T-cell (primary cell): Measurements from ENCODE around the gene DCDC2. TPM values are rescaled to one million over a fixed set of nuclear protein-coding genes. Genes with fewer than 3 reads are reported as not detected.

Source experiments
- ATAC-seq, 4 experiments: fragments of 200-7000 bp in 3 of 4; fragments of 150-1000 bp in 1 of 4; cut with Tn5 transposase; replicated peaks in 1 of 4; 1 replicate in 3 of 4; 2 replicates in 1 of 4; pipeline ENCODE4 v1.10.0; 2021; ENCODE audit warnings: moderate library complexity in 3 of 4, mild to moderate bottlenecking in 2 of 4, moderate number of reproducible peaks in 1 of 4
- CTCF ChIA-PET, 2 donors: fragments of 300-600 bp; sonication (Branson Sonifier 250); formaldehyde crosslinking; loops; one replicate each; lab custom pipeline; 2022; ENCODE audit warnings: antibody characterized with exemption in 2 of 2; lab: Charles Lee
- POLR2A ChIA-PET, 2 donors: fragments of 300-600 bp; sonication (Branson Sonifier 250); formaldehyde crosslinking; loops; one replicate each; lab custom pipeline; 2022; ENCODE audit warnings: antibody characterized with exemption in 2 of 2; lab: Charles Lee
- DNase-seq, 35 experiments: peaks; one replicate each; pipeline versions ENCODE4 v3.0.0 to v3.0.0-alpha.2; 2013 to 2023
- H3K27ac ChIP-seq: one replicate; pipeline ENCODE4 v1.5.1; 2013; ENCODE audit warnings: low read length
- H3K27me3 ChIP-seq, 2 experiments: replicated peaks in 1 of 2; 1 replicate in 1 of 2; 2 replicates in 1 of 2; pipeline versions ENCODE4 v1.6.1 to v1.7.0; 2013; ENCODE audit warnings: low read length in 1 of 2, mixed read lengths in 1 of 2; ENCODE audit not compliant: control insufficient read depth in 2 of 2, insufficient read depth in 2 of 2; ENCODE audit errors: extremely low read depth in 1 of 2
- H3K36me3 ChIP-seq, 2 donors: 1 replicate in 1 of 2; 2 replicates in 1 of 2; pipeline versions ENCODE4 v1.6.1 to v1.7.0; 2013; ENCODE audit warnings: low read length in 1 of 2; ENCODE audit not compliant: control insufficient read depth in 2 of 2, insufficient read depth in 1 of 2; ENCODE audit errors: extremely low read depth in 1 of 2
- H3K4me1 ChIP-seq, 2 experiments: 1 replicate in 1 of 2; 2 replicates in 1 of 2; pipeline versions ENCODE4 v1.6.1 to v1.7.0; 2013; ENCODE audit warnings: low read length in 2 of 2, mixed read lengths in 1 of 2; ENCODE audit not compliant: insufficient read depth in 2 of 2, control insufficient read depth in 1 of 2; ENCODE audit errors: extremely low read depth in 1 of 2
- H3K4me3 ChIP-seq, 2 donors: 1 replicate in 1 of 2; 2 replicates in 1 of 2; pipeline versions ENCODE4 v1.5.1 to v1.7.0; 2013; ENCODE audit warnings: mild to moderate bottlenecking in 2 of 2, low read length in 1 of 2, moderate library complexity in 1 of 2; ENCODE audit not compliant: control insufficient read depth in 1 of 2; ENCODE audit errors: extremely low read depth in 1 of 2
- H3K9me3 ChIP-seq: 2 replicates; pipeline ENCODE4 v1.7.0; 2013
- H3K27ac Mint-ChIP-seq, 2 donors: one replicate each; pipeline ENCODE4 v1.8.0; 2020 to 2021; ENCODE audit warnings: mild to moderate bottlenecking in 2 of 2, mixed read lengths in 2 of 2
- H3K27me3 Mint-ChIP-seq, 2 donors: one replicate each; pipeline ENCODE4 v1.8.0; 2021 to 2022; ENCODE audit warnings: mixed read lengths in 2 of 2
- H3K36me3 Mint-ChIP-seq: one replicate; pipeline ENCODE4 v1.8.0; 2021; ENCODE audit warnings: mixed read lengths
- H3K4me1 Mint-ChIP-seq, 3 donors: one replicate each; pipeline ENCODE4 v1.8.0; 2020 to 2022; ENCODE audit warnings: mixed read lengths in 3 of 3, mild to moderate bottlenecking in 1 of 3
- H3K4me3 Mint-ChIP-seq, 3 donors: one replicate each; pipeline ENCODE4 v1.8.0; 2020 to 2022; ENCODE audit warnings: mild to moderate bottlenecking in 3 of 3, mixed read lengths in 3 of 3, moderate library complexity in 3 of 3
- H3K9me3 Mint-ChIP-seq, 3 donors: one replicate each; pipeline ENCODE4 v1.8.0; 2020 to 2022; ENCODE audit warnings: mixed read lengths in 3 of 3
- whole genome bisulfite sequencing: methylation state at CpG from one replicate; pipeline ENCODE4 v1.1.5; 2013; ENCODE audit warnings: missing lambda C conversion rate; ENCODE audit not compliant: insufficient coverage; 5-methylcytosine and 5-hydroxymethylcytosine counted together
- total RNA-seq, 35 experiments: library from RNA in 6 of 35; stranded (reverse) in 6 of 35; fragments of 120-200 nt in 1 of 35; gene quantifications; one replicate each; pipeline versions ENCODE4 v1.2.1 to v1.2.4 and lab custom pipeline; 2013 to 2026

Gene DCDC2
- total RNA-seq, 5 donors from 2014 or later (not counting 1 experiment from before 2014, with no cell fraction given): 0.09 to 0.58 (median 0.13) TPM; not detected in 1

DNA sequence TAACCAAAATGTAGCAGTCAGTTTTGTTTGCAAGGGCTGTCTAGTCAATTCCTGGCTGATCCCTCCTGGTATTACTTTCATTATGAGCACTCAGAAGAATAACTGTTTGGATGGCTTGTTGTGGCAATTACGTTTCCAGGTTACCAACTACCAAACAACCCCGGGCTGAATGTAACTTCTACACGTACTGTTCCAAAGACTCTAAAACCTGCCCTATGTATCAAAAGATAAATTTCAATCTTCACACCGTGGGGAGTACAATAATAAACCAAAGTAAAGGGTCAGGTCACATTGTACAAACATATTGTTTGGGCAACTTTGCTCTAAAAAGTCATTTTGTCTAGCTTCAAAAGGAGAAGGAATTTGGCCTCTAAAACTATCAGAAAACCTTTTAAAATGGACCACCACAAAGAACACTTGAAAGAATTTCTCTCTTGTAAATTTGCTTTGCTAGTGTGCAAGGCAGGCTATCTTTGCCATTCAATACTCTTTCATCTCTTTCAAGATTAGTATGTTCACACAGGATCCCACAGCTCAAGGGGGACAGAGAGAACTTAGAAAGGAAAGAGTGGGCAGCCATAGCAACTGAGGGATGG is 27.6 kb downstream of the DCDC2 start:
- ATAC-seq (no peak), DNase-seq (no peak)
- CTCF ChIA-PET: no interaction called here
- Histone ChIP-seq H3K4me1 (no peaks in the 10 kb centered on the region), H3K9me3 (no peaks in the 10 kb centered on the region), H3K4me3 (no peak overlapping the region), H3K36me3 (no peaks in the 10 kb centered on the region), H3K27ac (no peak overlapping the region), H3K27me3 (no peaks in the 10 kb centered on the region)
- Mint-ChIP-seq H3K4me3 (no peak overlapping the region), H3K27ac (no peak overlapping the region), H3K27me3 (peaks cover 5 to 20% of the 10 kb centered on the region in 2 donors), H3K36me3 (no peaks in the 10 kb centered on the region), H3K9me3 (no peaks in the 10 kb centered on the region), H3K4me1 (no peaks in the 10 kb centered on the region)
- POLR2A ChIA-PET: no interaction called here
- 60% methylated on average over 1 of the region's 4 CpGs for WGBS

DNA sequence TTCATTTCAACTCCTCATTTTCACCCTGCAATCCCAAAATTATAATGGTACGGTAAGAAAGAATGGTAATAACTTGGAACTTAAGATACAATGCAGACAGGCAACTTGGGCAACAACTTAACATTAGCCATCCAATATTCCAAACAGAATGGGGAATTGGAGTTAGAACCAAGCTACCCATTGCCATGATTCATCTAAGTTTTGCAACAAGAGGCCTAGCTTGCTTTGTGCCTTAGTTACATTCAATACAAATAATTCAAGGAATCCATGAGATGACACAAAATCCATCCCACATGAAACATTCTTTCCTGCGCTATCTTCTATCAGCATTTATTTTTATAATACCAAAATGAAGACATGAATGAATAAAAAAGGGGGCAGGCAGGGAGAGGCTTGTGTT is 28.4 kb downstream of the DCDC2 start:
- no CpG with 5 or more reads among the region's 2 CpGs for whole genome bisulfite sequencing

DNA sequence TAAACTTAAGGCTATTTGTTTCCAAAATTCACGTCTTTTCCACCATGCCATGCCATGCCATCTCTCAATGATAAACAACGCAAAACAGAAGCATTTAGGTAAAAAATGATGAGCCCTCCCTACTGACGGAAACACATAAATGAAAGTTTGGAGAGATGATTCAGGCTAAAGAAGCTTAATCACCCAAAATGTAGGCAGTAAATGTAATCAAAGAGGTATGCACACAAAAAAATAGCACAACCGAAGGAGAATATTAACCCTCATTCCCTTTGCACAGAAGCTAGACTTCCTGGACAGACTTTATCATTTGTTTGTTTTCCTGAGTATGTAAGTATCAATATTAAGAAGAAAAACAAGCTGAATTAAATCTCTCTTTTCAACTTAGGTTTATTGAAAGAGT is 28.8 kb downstream of the DCDC2 start:
- ATAC-seq: no peak
- no peaks in the 10 kb centered on the region for H3K9me3 Mint-ChIP-seq

More for the DNA sequence above, 28.4 kb downstream of the DCDC2 start:
- Histone ChIP-seq H3K27ac (no peak overlapping the region), H3K36me3 (no peaks in the 10 kb centered on the region), H3K4me3 (no peak overlapping the region), H3K4me1 (no peaks in the 10 kb centered on the region), H3K9me3 (no peaks in the 10 kb centered on the region), H3K27me3 (no peaks in the 10 kb centered on the region)
- ATAC-seq (no peak), DNase-seq (no peak)
- Mint-ChIP-seq H3K36me3 (no peaks in the 10 kb centered on the region), H3K4me1 (no peaks in the 10 kb centered on the region), H3K27me3 (peaks cover 5 to 25% of the 10 kb centered on the region in 2 donors), H3K27ac (no peak overlapping the region), H3K4me3 (no peak overlapping the region), H3K9me3 (no peaks in the 10 kb centered on the region)
- ChIA-PET CTCF (no interaction called here), POLR2A (no interaction called here)

DNA sequence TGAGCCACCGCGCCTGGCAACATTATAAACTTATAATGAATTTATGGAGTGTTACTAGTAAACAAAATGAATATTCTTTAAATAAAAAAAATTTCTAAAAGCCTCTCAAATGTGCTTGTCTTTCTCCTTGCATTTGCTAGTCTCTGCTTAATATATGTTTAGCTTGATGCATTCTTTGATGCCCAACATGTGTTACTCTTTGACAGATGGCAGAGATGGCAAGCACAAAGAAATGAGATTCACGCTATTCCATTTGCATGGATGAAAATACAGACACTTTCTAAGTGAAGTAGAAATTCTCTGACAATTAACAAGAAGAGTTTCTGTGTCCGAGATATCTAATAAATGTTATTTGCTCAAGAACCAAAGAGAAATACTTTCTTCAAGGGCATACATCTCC is 30.1 kb downstream of the DCDC2 start:
- no peaks in the 10 kb centered on the region for H3K9me3 Mint-ChIP-seq

More for the DNA sequence above, 28.8 kb downstream of the DCDC2 start:
- no peaks in the 10 kb centered on the region for H3K36me3 ChIP-seq
- no peak for DNase-seq
- Mint-ChIP-seq H3K27me3 (peaks cover 5 to 25% of the 10 kb centered on the region in 2 donors), H3K36me3 (no peaks in the 10 kb centered on the region), H3K4me1 (no peaks in the 10 kb centered on the region), H3K4me3 (no peak overlapping the region), H3K27ac (no peak overlapping the region)
- no CpG with 5 or more reads among the region's 4 CpGs for WGBS
- POLR2A ChIA-PET: no interaction called here
- H3K4me1 ChIP-seq: no peaks in the 10 kb centered on the region
- no peaks in the 10 kb centered on the region for H3K27me3 ChIP-seq
- H3K4me3 ChIP-seq: no peak overlapping the region
- no peak overlapping the region for H3K27ac ChIP-seq
- CTCF ChIA-PET: no interaction called here
- H3K9me3 ChIP-seq: no peaks in the 10 kb centered on the region

DNA sequence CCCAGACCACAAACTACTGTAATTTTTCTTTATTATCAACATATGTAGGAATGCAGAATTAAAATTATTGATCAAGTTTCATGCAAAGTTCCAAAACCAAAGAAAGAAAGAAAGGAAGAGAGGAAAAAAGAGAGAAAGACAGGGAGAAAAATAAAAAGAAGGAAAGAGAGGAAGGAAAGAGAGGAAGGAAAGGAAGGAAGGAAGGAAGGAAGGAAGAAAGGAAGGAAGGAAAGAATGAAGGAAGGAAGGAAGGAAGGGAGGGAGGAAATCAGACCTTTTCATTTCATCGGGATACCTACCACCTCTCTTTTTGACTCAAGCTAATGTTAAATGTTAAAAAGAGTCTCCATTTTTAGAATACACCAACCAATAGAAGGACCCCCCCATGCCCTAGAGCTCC is 31.9 kb downstream of the DCDC2 start:
- Mint-ChIP-seq H3K27me3 (peaks cover 21 to 39% of the 10 kb centered on the region in 2 donors), H3K4me3 (no peak overlapping the region), H3K36me3 (no peaks in the 10 kb centered on the region), H3K9me3 (no peaks in the 10 kb centered on the region), H3K4me1 (no peaks in the 10 kb centered on the region), H3K27ac (no peak overlapping the region)
- POLR2A ChIA-PET: no interaction called here
- ATAC-seq (no peak), DNase-seq (no peak)
- WGBS: no CpG with 5 or more reads among the region's 1 CpG
- no peaks in the 10 kb centered on the region for H3K9me3 ChIP-seq
- no peaks in the 10 kb centered on the region for H3K36me3 ChIP-seq
- H3K27ac ChIP-seq: no peak overlapping the region
- H3K4me1 ChIP-seq: no peaks in the 10 kb centered on the region
- CTCF ChIA-PET: no interaction called here
- H3K27me3 ChIP-seq: peaks cover 0 to 3% of the 10 kb centered on the region in 2 experiments
- no peak overlapping the region for H3K4me3 ChIP-seq

More for the DNA sequence above, 30.1 kb downstream of the DCDC2 start:
- no peak overlapping the region for H3K4me3 ChIP-seq
- POLR2A ChIA-PET: no interaction called here
- no peaks in the 10 kb centered on the region for H3K4me1 Mint-ChIP-seq
- CTCF ChIA-PET: no interaction called here
- H3K27me3 Mint-ChIP-seq: peaks cover 9 to 29% of the 10 kb centered on the region in 2 donors
- peaks cover 0 to 3% of the 10 kb centered on the region in 2 experiments for H3K27me3 ChIP-seq
- no peaks in the 10 kb centered on the region for H3K4me1 ChIP-seq
- WGBS: no CpG with 5 or more reads among the region's 4 CpGs
- no peak overlapping the region for H3K27ac Mint-ChIP-seq
- no peak for DNase-seq
- no peak overlapping the region for H3K27ac ChIP-seq
- no peaks in the 10 kb centered on the region for H3K36me3 ChIP-seq
- no peak overlapping the region for H3K4me3 Mint-ChIP-seq
- ATAC-seq: no peak
- no peaks in the 10 kb centered on the region for H3K36me3 Mint-ChIP-seq
- H3K9me3 ChIP-seq: no peaks in the 10 kb centered on the region

DNA sequence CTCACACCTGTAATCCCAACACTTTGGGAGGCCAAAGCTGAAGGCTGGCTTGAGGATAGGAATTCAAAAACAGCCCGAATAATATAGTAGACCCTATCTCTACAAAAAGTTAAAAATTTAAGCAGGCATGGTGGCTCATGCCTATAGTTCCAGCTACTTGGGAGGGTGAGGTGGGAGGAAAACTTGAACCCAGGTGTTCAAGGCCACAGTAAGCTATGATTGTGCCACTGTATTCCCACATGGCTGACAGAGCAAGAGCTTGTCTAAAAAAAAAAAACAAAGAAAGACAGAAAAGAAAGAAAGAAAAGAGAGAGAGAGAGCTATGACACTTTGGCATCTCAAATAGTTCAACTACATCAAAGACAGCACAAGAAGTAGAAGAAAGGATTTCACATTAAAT is 33.2 kb downstream of the DCDC2 start:
- Histone ChIP-seq H3K4me3 (no peak overlapping the region), H3K27me3 (peaks cover 0 to 3% of the 10 kb centered on the region in 2 experiments), H3K27ac (no peak overlapping the region), H3K36me3 (no peaks in the 10 kb centered on the region), H3K9me3 (no peaks in the 10 kb centered on the region), H3K4me1 (no peaks in the 10 kb centered on the region)
- POLR2A ChIA-PET: no interaction called here
- Mint-ChIP-seq H3K36me3 (no peaks in the 10 kb centered on the region), H3K4me3 (no peak overlapping the region), H3K4me1 (no peaks in the 10 kb centered on the region), H3K9me3 (no peaks in the 10 kb centered on the region), H3K27me3 (peaks cover 24 to 38% of the 10 kb centered on the region in 2 donors), H3K27ac (no peak overlapping the region)
- CTCF ChIA-PET: no interaction called here
- no peak for DNase-seq
- ATAC-seq: no peak
- no CpG with 5 or more reads among the region's 1 CpG for WGBS
